22Rv1 (cell line): ENCODE measurements around the gene CCDC102A.

Source experiments
- CTCF ChIP-seq: fragments of 450-650 bp; IDR thresholded peaks from 2 replicates; pipeline ENCODE4 v1.5.1; 2017; ENCODE audit warnings: mild to moderate bottlenecking
- ZFX ChIP-seq: fragments of 450-650 bp; IDR thresholded peaks from 2 replicates; pipeline ENCODE4 v1.6.1; 2017; ENCODE audit warnings: antibody characterized with exemption, borderline replicate concordance

GRCh38 chr16:57540387-57540786, 4.0 kb upstream of the CCDC102A start:
- no peak for TF ChIP-seq CTCF
- no peak for TF ChIP-seq ZFX
